CD4-positive, alpha-beta T cell treated with Interleukin-6 at 100 ng/mL for 8 hours (primary cell): ENCODE measurements around the gene TAOK1.

Experiments used
- DNase-seq: peaks from one replicate; pipeline ENCODE4 v3.0.0-alpha.2; 2020; ENCODE audit warnings: mixed read lengths, low spot score

TAOK1 gene

GRCh38 chr17:29595107-29595942 is 205.2 kb downstream of the TAOK1 start:
- DNase-seq = no peak

- no peak for DNase-seq
Observed at GRCh38 chr17:29595943-29596774, 206.0 kb downstream of the TAOK1 start.

GRCh38 chr17:29596811-29597210 is 206.6 kb downstream of the TAOK1 start:
- DNase-seq = no peak

DNA sequence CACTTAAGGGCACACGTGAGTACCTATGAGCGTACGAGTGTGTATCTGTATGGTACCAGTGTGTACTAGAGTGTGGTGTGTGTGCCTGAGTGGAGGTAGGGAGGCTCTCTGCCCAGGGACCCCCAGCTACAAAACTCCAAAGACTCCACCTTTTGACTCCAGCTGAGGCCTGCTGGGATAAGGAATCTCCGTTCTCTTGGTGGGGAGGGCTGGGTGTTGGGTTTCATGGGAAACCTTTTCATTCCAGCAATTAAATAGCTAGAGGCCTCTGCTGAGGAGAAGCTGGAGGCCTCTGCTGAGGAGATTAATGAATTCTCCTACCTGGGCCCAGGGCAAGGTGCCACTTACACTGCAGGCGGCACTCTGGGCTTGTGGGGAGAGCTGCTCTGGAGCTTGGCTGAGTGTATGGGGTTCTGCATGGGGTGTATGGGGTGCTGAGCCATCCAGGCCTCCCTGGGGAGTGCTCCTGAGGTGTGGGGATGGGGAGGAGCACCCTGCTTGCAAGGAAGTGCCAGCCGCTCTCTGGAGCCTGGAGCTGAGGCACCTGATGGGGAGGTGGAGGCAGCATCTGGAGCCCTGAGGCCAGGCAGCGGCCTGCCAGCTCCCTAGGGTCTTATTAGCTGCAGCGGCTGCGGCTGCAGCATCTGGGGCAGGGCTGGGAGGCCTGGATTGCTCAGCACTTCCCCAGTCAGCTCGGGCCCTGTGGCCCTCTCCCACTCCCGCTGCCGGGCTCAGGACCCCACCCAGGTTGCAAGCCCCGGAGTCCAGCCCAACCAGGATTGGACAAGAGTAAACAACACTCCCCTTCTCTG is 207.4 kb downstream of the TAOK1 start:
- no peak for DNase-seq
